Measurements from ENCODE around the gene ANXA6. TPM values are rescaled to one million over a fixed set of nuclear protein-coding genes. Genes with fewer than 3 reads are reported as not detected.
A peak's percentile ranks its signal among the peaks of the same experiment; 100 is the strongest.
"Not testable (repeated sequence)": the region's sequence is repeated elsewhere in the genome, so short reads cannot be mapped to it uniquely, and the experiment has no call there.

Gene ANXA6
- total RNA-seq, 1 donor from 2014 or later: 631 TPM

GRCh38 chr5:151181818-151182523, 24.4 kb upstream of the ANXA6 start:
- no peak for DNase-seq (ENCODE audit: low spot score)

- no peak for DNase-seq (ENCODE audit: low spot score)
Observed at GRCh38 chr5:151180291-151180690, 22.7 kb upstream of the ANXA6 start.

- peak; percentile 47 for DNase-seq (ENCODE audit: low spot score)
Observed at GRCh38 chr5:151179489-151179840, 21.9 kb upstream of the ANXA6 start.

- DNase-seq (ENCODE audit: low spot score): peak; percentile 18
Observed at GRCh38 chr5:151178777-151179488, 21.4 kb upstream of the ANXA6 start.

GRCh38 chr5:151178372-151178771, 20.8 kb upstream of the ANXA6 start:
- no peak for DNase-seq (ENCODE audit: low spot score)

GRCh38 chr5:151176268-151176667, 18.7 kb upstream of the ANXA6 start:
- DNase-seq (ENCODE audit: low spot score): not testable (repeated sequence)

- no peak for DNase-seq (ENCODE audit: low spot score)
Observed at GRCh38 chr5:151174612-151175101, 17.1 kb upstream of the ANXA6 start.

- no peak for DNase-seq (ENCODE audit: low spot score)
Observed at GRCh38 chr5:151173711-151174611, 16.4 kb upstream of the ANXA6 start.

GRCh38 chr5:151171529-151171928, 13.9 kb upstream of the ANXA6 start:
- peak; percentile 2 for DNase-seq (ENCODE audit: low spot score)

- no peak for DNase-seq (ENCODE audit: low spot score)
Observed at GRCh38 chr5:151168602-151169344, 11.2 kb upstream of the ANXA6 start.

- DNase-seq (ENCODE audit: low spot score): no peak
Observed at GRCh38 chr5:151167022-151167421, 9.4 kb upstream of the ANXA6 start.

- DNase-seq (ENCODE audit: low spot score): no peak
Observed at GRCh38 chr5:151164687-151165392, 7.3 kb upstream of the ANXA6 start.

- DNase-seq (ENCODE audit: low spot score): no peak
Observed at GRCh38 chr5:151162776-151163175, 5.2 kb upstream of the ANXA6 start.

- DNase-seq (ENCODE audit: low spot score): no peak
Observed at GRCh38 chr5:151159649-151160373, 2.2 kb upstream of the ANXA6 start.

- DNase-seq (ENCODE audit: low spot score): no peak
Observed at GRCh38 chr5:151158287-151158661, 695 bp upstream of the ANXA6 start.

GRCh38 chr5:151156507-151157420, 815 bp downstream of the ANXA6 start:
- DNase-seq (ENCODE audit: low spot score): no peak

GRCh38 chr5:151155775-151156506, 1.6 kb downstream of the ANXA6 start:
- no peak for DNase-seq (ENCODE audit: low spot score)

All from mesenteric fat pad (tissue), 1 donor.